Upper lobe of left lung (tissue), 4 donors: ENCODE data around the gene PRKN.

Source experiments
- POLR2A ChIP-seq, 4 donors: fragments of 450-650 bp; IDR thresholded peaks; one replicate each; pipeline ENCODE4 v1.5.1; 2016 to 2017; ENCODE audit warnings: antibody characterized with exemption in 4 of 4, mild to moderate bottlenecking in 2 of 4
- POLR2AphosphoS5 ChIP-seq, 2 donors: sonication (generic); formaldehyde crosslinking; IDR thresholded peaks; one replicate each; pipeline ENCODE4 v1.5.1; 2017; ENCODE audit warnings: antibody characterized with exemption in 2 of 2
- TF ChIP-seq, protein P1 (sequence below), 6 experiments: fragments of 450-650 bp in 4 of 6; fragments of 200-600 bp in 2 of 6; sonication (generic) in 2 of 6; IDR thresholded peaks; one replicate each; pipeline ENCODE4 v1.5.1; 2016 to 2019; ENCODE audit warnings: antibody characterized with exemption in 6 of 6

DNA sequence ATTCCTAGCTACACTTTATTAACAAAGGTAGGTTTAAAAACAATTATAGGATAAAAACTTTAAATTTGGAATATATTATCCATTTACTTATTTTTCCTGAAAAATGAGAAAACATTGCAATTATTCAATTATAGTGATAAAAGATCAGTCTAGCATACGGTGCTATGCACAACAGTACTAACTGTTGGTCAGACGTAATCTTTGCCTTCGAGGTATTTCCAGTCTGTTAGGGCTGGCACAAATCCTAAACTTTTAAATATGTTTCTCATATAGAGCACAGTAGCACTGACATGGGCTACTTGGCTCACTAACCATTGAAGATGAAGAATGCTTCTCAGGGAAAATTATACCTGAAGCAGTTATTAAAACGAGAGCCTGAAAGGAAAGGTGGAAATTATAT lies 214.8 kb downstream of the PRKN start:
- no peak for TF ChIP-seq POLR2A (IDR thresholded peaks at IDR 0.05)
- TF ChIP-seq, protein P1, sequence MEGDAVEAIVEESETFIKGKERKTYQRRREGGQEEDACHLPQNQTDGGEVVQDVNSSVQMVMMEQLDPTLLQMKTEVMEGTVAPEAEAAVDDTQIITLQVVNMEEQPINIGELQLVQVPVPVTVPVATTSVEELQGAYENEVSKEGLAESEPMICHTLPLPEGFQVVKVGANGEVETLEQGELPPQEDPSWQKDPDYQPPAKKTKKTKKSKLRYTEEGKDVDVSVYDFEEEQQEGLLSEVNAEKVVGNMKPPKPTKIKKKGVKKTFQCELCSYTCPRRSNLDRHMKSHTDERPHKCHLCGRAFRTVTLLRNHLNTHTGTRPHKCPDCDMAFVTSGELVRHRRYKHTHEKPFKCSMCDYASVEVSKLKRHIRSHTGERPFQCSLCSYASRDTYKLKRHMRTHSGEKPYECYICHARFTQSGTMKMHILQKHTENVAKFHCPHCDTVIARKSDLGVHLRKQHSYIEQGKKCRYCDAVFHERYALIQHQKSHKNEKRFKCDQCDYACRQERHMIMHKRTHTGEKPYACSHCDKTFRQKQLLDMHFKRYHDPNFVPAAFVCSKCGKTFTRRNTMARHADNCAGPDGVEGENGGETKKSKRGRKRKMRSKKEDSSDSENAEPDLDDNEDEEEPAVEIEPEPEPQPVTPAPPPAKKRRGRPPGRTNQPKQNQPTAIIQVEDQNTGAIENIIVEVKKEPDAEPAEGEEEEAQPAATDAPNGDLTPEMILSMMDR (IDR thresholded peaks at IDR 0.05): no peak
- TF ChIP-seq POLR2AphosphoS5 (IDR thresholded peaks at IDR 0.05): no peak
